Mesenchymal stem cell (in vitro differentiated cells and primary cell): ENCODE data around the gene RUFY3.

ENCODE experiments used
- DNase-seq: peaks from one replicate; pipeline ENCODE4 v3.0.0-alpha.2; 2013
- H2AFZ ChIP-seq: one replicate; pipeline ENCODE4 v1.6.1; 2013; ENCODE audit warnings: low read depth, mild to moderate bottlenecking, control low read depth, inconsistent platforms, low read length, moderate library complexity
- H2AK5ac ChIP-seq: 2 replicates; pipeline ENCODE4 v1.6.1; 2013; ENCODE audit warnings: low read length, moderate library complexity, mild to moderate bottlenecking, inconsistent platforms; ENCODE audit not compliant: severe bottlenecking
- H2BK120ac ChIP-seq: one replicate; pipeline ENCODE4 v1.6.1; 2013; ENCODE audit warnings: low read depth, mild to moderate bottlenecking, inconsistent platforms, low read length, moderate library complexity
- H2BK12ac ChIP-seq, 2 experiments: one replicate each; pipeline ENCODE4 v1.6.1; 2013; ENCODE audit warnings: inconsistent platforms in 2 of 2, low read length in 2 of 2, mild to moderate bottlenecking in 2 of 2, moderate library complexity in 2 of 2, control low read depth in 1 of 2
- H2BK15ac ChIP-seq: one replicate; pipeline ENCODE4 v1.6.1; 2013; ENCODE audit warnings: mild to moderate bottlenecking, low read depth, inconsistent platforms; ENCODE audit not compliant: poor library complexity, severe bottlenecking
- H2BK5ac ChIP-seq: 2 replicates; pipeline ENCODE4 v1.6.1; 2013; ENCODE audit warnings: low read depth, mild to moderate bottlenecking, low read length, control low read depth, inconsistent platforms; ENCODE audit not compliant: poor library complexity, severe bottlenecking
- H3K14ac ChIP-seq, 2 experiments: one replicate each; pipeline ENCODE4 v1.6.1; 2013; ENCODE audit warnings: inconsistent platforms in 2 of 2, low read length in 2 of 2, control low read depth in 1 of 2, mild to moderate bottlenecking in 1 of 2, moderate library complexity in 1 of 2
- H3K18ac ChIP-seq, 2 experiments: one replicate each; pipeline ENCODE4 v1.6.1; 2013; ENCODE audit warnings: inconsistent platforms in 2 of 2, low read length in 2 of 2, control low read depth in 1 of 2, low read depth in 1 of 2, mild to moderate bottlenecking in 1 of 2
- H3K23ac ChIP-seq, 2 experiments: one replicate each; pipeline ENCODE4 v1.6.1; 2013; ENCODE audit warnings: inconsistent platforms in 2 of 2, low read length in 2 of 2, mild to moderate bottlenecking in 2 of 2, moderate library complexity in 2 of 2, control low read depth in 1 of 2
- H3K27ac ChIP-seq: 2 replicates; pipeline ENCODE4 v1.5.1; 2013; ENCODE audit warnings: mild to moderate bottlenecking, moderate library complexity, low read length, control low read depth, inconsistent platforms; ENCODE audit not compliant: poor library complexity, severe bottlenecking
- H3K27me3 ChIP-seq, 2 experiments: 2 replicates each; pipeline versions ENCODE4 v1.6.1 to v1.7.0; 2013; ENCODE audit warnings: low read length in 2 of 2, mild to moderate bottlenecking in 2 of 2, moderate library complexity in 2 of 2, control low read depth in 1 of 2, inconsistent platforms in 1 of 2; ENCODE audit not compliant: control insufficient read depth in 1 of 2, insufficient read depth in 1 of 2
- H3K36me3 ChIP-seq, 2 experiments: 2 replicates each; pipeline versions ENCODE4 v1.6.1 to v1.7.0; 2013; ENCODE audit warnings: low read length in 2 of 2, control low read depth in 1 of 2, inconsistent platforms in 1 of 2, low read depth in 1 of 2, mild to moderate bottlenecking in 1 of 2; ENCODE audit not compliant: insufficient read depth in 2 of 2, control insufficient read depth in 1 of 2
- H3K4ac ChIP-seq, 2 experiments: one replicate each; pipeline ENCODE4 v1.6.1; 2013; ENCODE audit warnings: inconsistent platforms in 2 of 2, low read length in 2 of 2, mild to moderate bottlenecking in 2 of 2, moderate library complexity in 2 of 2, control low read depth in 1 of 2, low read depth in 1 of 2
- H3K4me1 ChIP-seq: 2 replicates; pipeline ENCODE4 v1.6.1; 2013; ENCODE audit warnings: low read depth, low read length, control low read depth; ENCODE audit not compliant: control insufficient read depth, insufficient read depth
- H3K4me2 ChIP-seq: 2 replicates; pipeline ENCODE4 v1.6.1; 2013; ENCODE audit warnings: low read length, mild to moderate bottlenecking, inconsistent platforms; ENCODE audit not compliant: poor library complexity, severe bottlenecking
- H3K4me3 ChIP-seq, 2 experiments: 2 replicates each; pipeline versions ENCODE4 v1.5.1 to v1.7.0; 2013; ENCODE audit warnings: low read length in 2 of 2, mild to moderate bottlenecking in 2 of 2, control low read depth in 1 of 2, low read depth in 1 of 2; ENCODE audit not compliant: insufficient read depth in 1 of 2
- H3K79me1 ChIP-seq: replicated peaks from 2 replicates; pipeline ENCODE4 v1.6.1; 2013; ENCODE audit warnings: mild to moderate bottlenecking, control low read depth, low read length, inconsistent platforms; ENCODE audit not compliant: poor library complexity, severe bottlenecking
- H3K9ac ChIP-seq: 2 replicates; pipeline ENCODE4 v1.7.0; 2013; ENCODE audit warnings: mild to moderate bottlenecking, low read length, moderate library complexity
- H3K9me3 ChIP-seq: 2 replicates; pipeline ENCODE4 v1.7.0; 2013; ENCODE audit warnings: mild to moderate bottlenecking, low read length; ENCODE audit not compliant: control insufficient read depth
- H4K8ac ChIP-seq: one replicate; pipeline ENCODE4 v1.6.1; 2013; ENCODE audit warnings: inconsistent platforms, mild to moderate bottlenecking, low read length, moderate library complexity
- H4K91ac ChIP-seq: one replicate; pipeline ENCODE4 v1.6.1; 2013; ENCODE audit warnings: mild to moderate bottlenecking, low read length, inconsistent platforms
- WGBS: methylation state at CpG from one replicate; pipeline ENCODE4 v1.1.7; 2013; ENCODE audit warnings: mixed read lengths; 5-methylcytosine and 5-hydroxymethylcytosine counted together

RUFY3 gene

DNA sequence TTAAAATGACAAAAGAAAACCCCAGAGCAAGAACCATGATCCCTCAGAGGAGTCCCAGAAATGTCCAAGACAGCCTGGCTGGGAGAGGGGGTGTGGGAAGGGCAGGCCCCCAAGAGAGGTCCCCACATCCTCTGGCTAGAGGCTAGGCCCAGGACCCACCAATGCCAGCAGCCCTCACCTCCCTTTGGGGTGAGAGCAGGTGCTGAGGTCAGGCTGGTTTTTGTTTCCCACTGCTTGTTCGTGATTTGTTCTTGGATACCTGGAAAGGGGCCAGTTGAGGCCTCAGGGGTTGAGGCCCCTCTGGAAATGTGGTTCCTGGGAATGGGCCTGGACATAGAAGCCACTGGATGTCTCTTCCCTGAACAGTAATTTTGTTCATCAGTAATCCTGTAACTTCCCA lies 120.2 kb downstream of the RUFY3 start:
- H4K8ac ChIP-seq = no peak overlapping the region

DNA sequence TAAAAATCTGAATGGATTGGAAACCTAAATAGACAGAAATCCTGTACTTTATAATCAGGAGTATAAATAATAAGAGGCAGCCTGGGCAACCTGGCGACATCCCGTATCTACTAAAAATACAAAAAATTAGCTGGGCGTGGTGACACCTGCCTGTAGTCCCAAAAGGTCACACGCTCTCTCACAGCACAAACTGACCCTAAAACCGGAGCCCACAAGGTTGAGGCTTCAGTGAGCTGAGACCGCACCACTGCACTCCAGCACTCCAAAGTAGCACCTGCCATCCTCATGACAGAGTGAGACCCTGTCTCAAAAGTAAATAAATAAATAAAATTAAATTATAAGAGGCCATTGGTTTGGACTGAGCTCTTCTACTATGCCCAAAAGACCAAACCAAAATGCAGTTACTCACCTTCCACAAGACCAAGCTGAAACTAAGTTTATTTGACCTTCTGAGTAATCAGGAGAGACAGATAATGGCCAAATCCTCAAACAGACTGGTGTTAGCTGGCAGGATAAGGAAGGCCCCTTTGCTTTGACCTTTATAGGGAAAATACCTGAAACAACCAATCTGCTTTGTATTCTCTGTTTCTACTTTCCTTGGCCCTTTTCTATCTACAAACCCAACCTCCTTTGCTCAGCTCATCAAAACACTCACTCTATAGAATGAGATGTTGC lies 121.1 kb downstream of the RUFY3 start:
- Histone ChIP-seq H3K4me2 (no peak overlapping the region), H4K8ac (no peak overlapping the region), H3K27me3 (no peaks in the 10 kb centered on the region), H3K79me1 (no peaks in the 10 kb centered on the region), H3K27ac (no peak overlapping the region), H3K9ac (no peak overlapping the region), H2BK12ac (no peak overlapping the region), H3K4ac (no peak overlapping the region), H2BK15ac (no peak overlapping the region), H2AFZ (no peak overlapping the region), H3K23ac (no peak overlapping the region), H2BK120ac (no peak overlapping the region), H3K4me1 (peaks cover 2% of the 10 kb centered on the region), H4K91ac (no peak overlapping the region), H3K18ac (no peak overlapping the region), H2AK5ac (no peak overlapping the region), H2BK5ac (no peak overlapping the region), H3K14ac (no peak overlapping the region), H3K36me3 (no peaks in the 10 kb centered on the region), H3K4me3 (no peak overlapping the region), H3K9me3 (no peaks in the 10 kb centered on the region)
- DNase-seq = no peak
- 99% methylated on average over 5 of the region's 6 CpGs for WGBS

More for the DNA sequence above, 120.2 kb downstream of the RUFY3 start:
- no peaks in the 10 kb centered on the region for H3K27me3 ChIP-seq
- no peak overlapping the region for H2BK120ac ChIP-seq
- H2BK12ac ChIP-seq = no peak overlapping the region
- H2BK5ac ChIP-seq = no peak overlapping the region
- H3K9ac ChIP-seq = no peak overlapping the region
- no peak overlapping the region for H3K4me2 ChIP-seq
- no peak overlapping the region for H4K91ac ChIP-seq
- no peak overlapping the region for H2BK15ac ChIP-seq
- H2AFZ ChIP-seq = no peak overlapping the region
- H3K36me3 ChIP-seq = no peaks in the 10 kb centered on the region
- H3K4ac ChIP-seq = no peak overlapping the region
- 73% methylated on average over 1 of the region's 1 CpG for WGBS
- H3K79me1 ChIP-seq = no peaks in the 10 kb centered on the region
- no peaks in the 10 kb centered on the region for H3K9me3 ChIP-seq
- H3K18ac ChIP-seq = no peak overlapping the region
- no peak overlapping the region for H2AK5ac ChIP-seq
- peaks cover 5% of the 10 kb centered on the region for H3K4me1 ChIP-seq
- no peak overlapping the region for H3K4me3 ChIP-seq
- H3K23ac ChIP-seq = no peak overlapping the region
- H3K27ac ChIP-seq = no peak overlapping the region
- DNase-seq = no peak
- H3K14ac ChIP-seq = no peak overlapping the region

DNA sequence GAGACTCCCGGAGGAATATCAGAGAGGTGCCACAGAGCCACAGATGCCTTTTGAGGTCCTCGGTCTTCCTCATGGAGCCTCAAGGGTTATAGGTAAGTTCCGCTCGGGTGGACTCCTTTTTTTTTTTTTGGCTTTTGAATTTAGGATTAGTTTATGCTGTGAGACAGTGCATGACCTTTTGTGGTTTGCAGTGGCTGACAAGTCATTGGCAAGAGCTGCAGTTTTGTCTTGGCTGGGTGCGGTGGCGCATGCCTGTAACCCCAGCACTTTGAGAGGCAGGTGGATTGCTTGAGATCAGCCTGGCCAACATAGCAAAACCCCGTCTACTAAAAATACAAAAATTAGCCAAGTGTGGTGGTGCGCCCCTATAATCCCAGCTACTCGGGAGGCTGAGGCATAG lies 122.4 kb downstream of the RUFY3 start:
- Histone ChIP-seq H3K23ac (no peak overlapping the region), H2BK15ac (no peak overlapping the region), H3K4me3 (no peak overlapping the region), H3K9me3 (no peaks in the 10 kb centered on the region), H3K4me1 (peaks cover 2% of the 10 kb centered on the region), H3K36me3 (no peaks in the 10 kb centered on the region), H4K91ac (no peak overlapping the region), H3K4ac (no peak overlapping the region), H2AK5ac (no peak overlapping the region), H2AFZ (no peak overlapping the region), H3K18ac (no peak overlapping the region), H3K4me2 (no peak overlapping the region), H2BK120ac (no peak overlapping the region), H3K27me3 (no peaks in the 10 kb centered on the region), H3K27ac (no peak overlapping the region), H2BK5ac (no peak overlapping the region), H3K9ac (no peak overlapping the region), H3K14ac (no peak overlapping the region), H4K8ac (no peak overlapping the region), H3K79me1 (no peaks in the 10 kb centered on the region), H2BK12ac (no peak overlapping the region)
- DNase-seq = no peak
- 91% methylated on average over 6 of the region's 9 CpGs for WGBS

DNA sequence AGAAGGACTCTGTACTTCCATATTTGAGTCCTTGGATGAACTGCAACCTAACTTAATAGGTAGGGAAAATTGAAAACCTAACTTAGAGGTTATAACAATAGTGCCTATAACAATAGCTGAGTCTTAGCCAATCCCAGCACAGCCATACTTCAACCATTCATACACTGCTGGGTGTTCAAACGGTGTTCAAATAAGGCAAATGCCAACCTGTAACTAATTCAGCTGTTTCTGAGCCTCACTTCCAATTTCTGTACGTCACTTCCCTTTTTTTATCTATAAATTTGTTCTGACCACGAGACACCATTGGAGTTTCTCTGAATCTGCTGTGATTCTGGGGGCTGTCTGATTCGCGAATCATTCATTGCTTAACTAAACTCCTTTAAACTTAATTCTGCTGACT lies 127.5 kb downstream of the RUFY3 start:
- H3K79me1 ChIP-seq = no peaks in the 10 kb centered on the region
- no peak overlapping the region for H3K27ac ChIP-seq
- H3K27me3 ChIP-seq = no peaks in the 10 kb centered on the region
- no peak overlapping the region for H2BK120ac ChIP-seq
- H3K4me3 ChIP-seq = no peak overlapping the region
- no peak overlapping the region for H2AK5ac ChIP-seq
- no peak overlapping the region for H2BK15ac ChIP-seq
- peaks cover under 1% of the 10 kb centered on the region for H3K4me1 ChIP-seq
- H4K8ac ChIP-seq = no peak overlapping the region
- H3K9ac ChIP-seq = no peak overlapping the region
- H2BK5ac ChIP-seq = no peak overlapping the region
- no peaks in the 10 kb centered on the region for H3K9me3 ChIP-seq
- no peak overlapping the region for H2AFZ ChIP-seq
- no peak overlapping the region for H3K14ac ChIP-seq
- no peak overlapping the region for H2BK12ac ChIP-seq
- no peak overlapping the region for H3K4ac ChIP-seq
- no peak overlapping the region for H3K23ac ChIP-seq
- H4K91ac ChIP-seq = no peak overlapping the region
- DNase-seq = no peak
- 90% methylated on average over 3 of the region's 5 CpGs for WGBS
- H3K36me3 ChIP-seq = peaks cover 0 to 2% of the 10 kb centered on the region in 2 experiments
- H3K18ac ChIP-seq = no peak overlapping the region
- H3K4me2 ChIP-seq = no peak overlapping the region
